Fibroblast of lung (primary cell): Measurements from ENCODE around the gene SLC4A5.

Experiments
- EZH2 ChIP-seq: IDR thresholded peaks from 2 replicates; pipeline ENCODE4 v1.5.1; 2012; ENCODE audit warnings: low read length, control low read depth, mild to moderate bottlenecking; ENCODE audit errors: missing control alignments
- TF ChIP-seq, protein P1 (sequence below), 2 donors: IDR thresholded peaks in 1 of 2; conservative IDR thresholded peaks in 1 of 2; 1 replicate in 1 of 2; 2 replicates in 1 of 2; pipeline ENCODE4 v1.5.1; 2011 to 2012; ENCODE audit warnings: low read length in 2 of 2, control low read depth in 1 of 2, inconsistent platforms in 1 of 2, low read depth in 1 of 2, mild to moderate bottlenecking in 1 of 2

- TF ChIP-seq EZH2 = no peak
- TF ChIP-seq, protein P1, sequence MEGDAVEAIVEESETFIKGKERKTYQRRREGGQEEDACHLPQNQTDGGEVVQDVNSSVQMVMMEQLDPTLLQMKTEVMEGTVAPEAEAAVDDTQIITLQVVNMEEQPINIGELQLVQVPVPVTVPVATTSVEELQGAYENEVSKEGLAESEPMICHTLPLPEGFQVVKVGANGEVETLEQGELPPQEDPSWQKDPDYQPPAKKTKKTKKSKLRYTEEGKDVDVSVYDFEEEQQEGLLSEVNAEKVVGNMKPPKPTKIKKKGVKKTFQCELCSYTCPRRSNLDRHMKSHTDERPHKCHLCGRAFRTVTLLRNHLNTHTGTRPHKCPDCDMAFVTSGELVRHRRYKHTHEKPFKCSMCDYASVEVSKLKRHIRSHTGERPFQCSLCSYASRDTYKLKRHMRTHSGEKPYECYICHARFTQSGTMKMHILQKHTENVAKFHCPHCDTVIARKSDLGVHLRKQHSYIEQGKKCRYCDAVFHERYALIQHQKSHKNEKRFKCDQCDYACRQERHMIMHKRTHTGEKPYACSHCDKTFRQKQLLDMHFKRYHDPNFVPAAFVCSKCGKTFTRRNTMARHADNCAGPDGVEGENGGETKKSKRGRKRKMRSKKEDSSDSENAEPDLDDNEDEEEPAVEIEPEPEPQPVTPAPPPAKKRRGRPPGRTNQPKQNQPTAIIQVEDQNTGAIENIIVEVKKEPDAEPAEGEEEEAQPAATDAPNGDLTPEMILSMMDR (conservative IDR thresholded peaks at IDR 0.05 in 1 of 2, IDR thresholded peaks at IDR 0.05 in 1 of 2; ENCODE audit: low read depth in 1 of 2, low read length in 2 of 2) = no peak
Observed at GRCh38 chr2:74275228-74275627, 68.0 kb downstream of the SLC4A5 start.
